PC-9 (cell line): ENCODE data around the gene CXorf58. TPM values are rescaled to one million over a fixed set of nuclear protein-coding genes. Genes with fewer than 3 reads are reported as not detected.
"Not testable (repeated sequence)": the region's sequence is repeated elsewhere in the genome, so short reads cannot be mapped to it uniquely, and the experiment has no call there.

Experiments
- BruUV-seq: library from RNA; stranded (reverse); fragments of 400-500 nt; replicated peaks from 2 replicates; lab custom pipeline; 2021; lab: Mats Ljungman, UMichigan
- CTCF ChIA-PET: fragments of 300-600 bp; sonication (Branson Sonifier 250); formaldehyde crosslinking; loops from one replicate; lab custom pipeline; 2022; ENCODE audit warnings: antibody characterized with exemption; lab: Charles Lee
- POLR2A ChIA-PET: fragments of 300-600 bp; sonication (Branson Sonifier 250); formaldehyde crosslinking; loops from one replicate; lab custom pipeline; 2022; ENCODE audit warnings: antibody characterized with exemption; ENCODE audit not compliant: unreplicated experiment; lab: Charles Lee
- DNase-seq, 2 experiments: peaks; one replicate each; pipeline versions ENCODE4 v3.0.0 to v3.0.0-alpha.2; 2015 to 2022; ENCODE audit warnings: mixed read lengths in 1 of 2
- H2AFZ ChIP-seq: fragments of 200-600 bp; sonication (generic); 2 replicates; pipeline ENCODE4 v1.8.1; 2017; ENCODE audit warnings: antibody characterized with exemption
- H3F3A ChIP-seq: fragments of 200-600 bp; sonication (generic); 2 replicates; pipeline ENCODE4 v1.8.1; 2017; ENCODE audit warnings: antibody characterized with exemption, mild to moderate bottlenecking, low read depth; ENCODE audit not compliant: insufficient read depth
- H3K27ac ChIP-seq: fragments of 200-600 bp; sonication (generic); 2 replicates; pipeline ENCODE4 v1.6.1; 2016; ENCODE audit warnings: mixed run types
- H3K27me3 ChIP-seq: fragments of 200-600 bp; sonication (generic); 2 replicates; pipeline ENCODE4 v1.6.1; 2016; ENCODE audit warnings: low read depth, mixed run types; ENCODE audit not compliant: insufficient read depth
- H3K36me3 ChIP-seq: fragments of 200-600 bp; sonication (generic); 2 replicates; pipeline ENCODE4 v1.6.1; 2016; ENCODE audit warnings: low read depth, mixed run types
- H3K4me1 ChIP-seq: fragments of 200-600 bp; sonication (generic); replicated peaks from 2 replicates; pipeline ENCODE4 v1.6.1; 2016; ENCODE audit warnings: mixed run types; ENCODE audit not compliant: insufficient read depth
- H3K4me2 ChIP-seq: fragments of 200-600 bp; sonication (generic); 2 replicates; pipeline ENCODE4 v1.6.1; 2017; ENCODE audit warnings: mixed run types
- H3K4me3 ChIP-seq: fragments of 200-600 bp; sonication (generic); 2 replicates; pipeline ENCODE4 v1.6.1; 2016; ENCODE audit warnings: mixed run types
- H3K79me2 ChIP-seq: fragments of 200-600 bp; sonication (generic); 2 replicates; pipeline ENCODE4 v1.6.1; 2017; ENCODE audit warnings: low read depth, mixed run types
- H3K9me2 ChIP-seq: fragments of 200-600 bp; sonication (generic); 2 replicates; pipeline ENCODE4 v1.8.1; 2017; ENCODE audit warnings: mild to moderate bottlenecking; ENCODE audit not compliant: insufficient read depth
- H3K9me3 ChIP-seq: fragments of 200-600 bp; sonication (generic); 2 replicates; pipeline ENCODE4 v1.8.1; 2016; ENCODE audit warnings: low read depth; ENCODE audit not compliant: insufficient read depth
- H4K20me1 ChIP-seq: fragments of 200-600 bp; sonication (generic); 2 replicates; pipeline ENCODE4 v1.8.1; 2017; ENCODE audit not compliant: insufficient read depth
- EZH2 ChIP-seq: fragments of 200-600 bp; sonication (generic); IDR thresholded peaks from 2 replicates; pipeline ENCODE4 v1.8.0; 2017; ENCODE audit warnings: antibody characterized with exemption, low read depth
- intact Hi-C: fragments of 100-400 bp; cut with micrococcal nuclease; formaldehyde crosslinking; loops from one replicate; pipeline ENCODE4 v1.10.0; 2022; ENCODE audit not compliant: unreplicated experiment
- total RNA-seq: library from RNA; stranded (reverse); gene quantifications from 2 replicates; pipeline ENCODE4 v1.2.3, GENCODE V29; 2021
- TF ChIP-seq, protein P1 (sequence below): fragments of 200-600 bp; sonication (generic); conservative IDR thresholded peaks from 2 replicates; pipeline ENCODE4 v1.6.1; 2017; ENCODE audit warnings: mixed run types, antibody characterized with exemption, mild to moderate bottlenecking, moderate library complexity

The CXorf58 gene
- total RNA-seq, 1 experiment from 2014 or later, result 0.20 TPM

DNA sequence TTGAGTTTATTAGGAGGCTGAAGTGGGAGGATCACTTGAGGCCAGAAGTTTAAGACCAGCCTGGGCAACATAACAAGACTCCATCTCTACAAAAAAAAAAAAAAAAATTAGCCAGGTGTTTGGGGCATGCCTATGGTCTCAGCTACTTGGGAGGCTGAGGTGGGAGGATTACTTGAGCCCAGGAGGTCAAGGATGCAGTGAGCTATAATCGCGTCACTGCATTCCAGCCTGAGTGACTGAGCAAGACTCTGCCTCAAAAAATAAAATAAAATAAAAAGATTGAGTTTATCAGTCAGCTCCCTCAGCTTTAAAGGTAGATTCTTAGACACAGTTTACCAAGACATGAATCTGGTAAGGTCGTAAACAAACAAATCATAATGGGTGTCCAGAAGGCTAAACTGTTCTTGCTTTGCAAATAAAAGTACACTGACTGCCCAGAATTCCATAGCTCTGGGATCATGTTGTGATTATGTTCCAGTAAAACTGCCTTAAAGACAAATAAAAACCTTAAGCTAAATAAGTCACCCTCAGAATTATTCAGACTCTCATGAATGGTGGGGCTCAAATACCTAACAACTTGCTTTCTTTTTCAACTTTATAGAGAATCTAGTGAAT lies 18.8 kb upstream of the CXorf58 start:
- POLR2A ChIA-PET, result interaction anchor here (0.5 to 1.1 kb wide), 4 partner anchors 12 to 165 kb away, joined by 4 to 28 read pairs (median 6); no protein-coding TSS in a partner anchor
- 0 out of 2 replicates have a peak overlapping the region, but pooled peaks have one; percentile 27 for H3K27ac ChIP-seq

DNA sequence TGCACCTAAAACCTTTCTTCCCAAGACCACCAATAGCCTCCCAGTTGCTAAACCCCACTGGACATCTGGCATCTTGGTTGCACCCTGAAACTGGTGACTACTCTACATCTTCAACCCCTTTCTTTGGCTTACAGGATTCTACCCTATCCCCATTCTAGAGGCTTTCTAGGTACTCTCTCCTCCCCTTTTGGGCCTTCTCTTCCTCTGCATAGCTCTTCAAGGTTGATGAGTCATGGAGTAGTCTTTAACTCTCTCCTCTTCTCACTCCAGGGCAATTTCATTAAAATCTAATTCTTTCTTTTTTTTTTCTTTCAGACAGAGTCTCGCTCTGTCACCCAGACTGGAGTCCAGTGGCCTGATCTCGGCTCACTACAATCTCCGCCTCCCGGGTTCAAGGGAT lies 16.9 kb upstream of the CXorf58 start:
- Histone ChIP-seq H3K9me3 (no peaks in the 10 kb centered on the region), H3K4me3 (no peak overlapping the region), H2AFZ (no peak overlapping the region), H3F3A (no peaks in the 10 kb centered on the region), H3K4me2 (no peak overlapping the region), H3K27me3 (no peaks in the 10 kb centered on the region), H3K27ac (no peak overlapping the region), H4K20me1 (no peaks in the 10 kb centered on the region), H3K9me2 (no peaks in the 10 kb centered on the region), H3K79me2 (no peaks in the 10 kb centered on the region), H3K4me1 (no peaks in the 10 kb centered on the region), H3K36me3 (no peaks in the 10 kb centered on the region)
- TF ChIP-seq, protein P1, sequence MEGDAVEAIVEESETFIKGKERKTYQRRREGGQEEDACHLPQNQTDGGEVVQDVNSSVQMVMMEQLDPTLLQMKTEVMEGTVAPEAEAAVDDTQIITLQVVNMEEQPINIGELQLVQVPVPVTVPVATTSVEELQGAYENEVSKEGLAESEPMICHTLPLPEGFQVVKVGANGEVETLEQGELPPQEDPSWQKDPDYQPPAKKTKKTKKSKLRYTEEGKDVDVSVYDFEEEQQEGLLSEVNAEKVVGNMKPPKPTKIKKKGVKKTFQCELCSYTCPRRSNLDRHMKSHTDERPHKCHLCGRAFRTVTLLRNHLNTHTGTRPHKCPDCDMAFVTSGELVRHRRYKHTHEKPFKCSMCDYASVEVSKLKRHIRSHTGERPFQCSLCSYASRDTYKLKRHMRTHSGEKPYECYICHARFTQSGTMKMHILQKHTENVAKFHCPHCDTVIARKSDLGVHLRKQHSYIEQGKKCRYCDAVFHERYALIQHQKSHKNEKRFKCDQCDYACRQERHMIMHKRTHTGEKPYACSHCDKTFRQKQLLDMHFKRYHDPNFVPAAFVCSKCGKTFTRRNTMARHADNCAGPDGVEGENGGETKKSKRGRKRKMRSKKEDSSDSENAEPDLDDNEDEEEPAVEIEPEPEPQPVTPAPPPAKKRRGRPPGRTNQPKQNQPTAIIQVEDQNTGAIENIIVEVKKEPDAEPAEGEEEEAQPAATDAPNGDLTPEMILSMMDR, result no peak
- no peak for TF ChIP-seq EZH2
- intact Hi-C loops, result no loop called here
- POLR2A ChIA-PET, result no interaction called here
- no TSS peak for BruUV-seq
- DNase-seq, result no peak
- CTCF ChIA-PET, result no interaction called here

More for the DNA sequence above, 18.8 kb upstream of the CXorf58 start:
- Histone ChIP-seq H3K36me3 (no peaks in the 10 kb centered on the region), H3K9me3 (no peaks in the 10 kb centered on the region), H3K9me2 (no peaks in the 10 kb centered on the region), H4K20me1 (no peaks in the 10 kb centered on the region), H2AFZ (no peak overlapping the region), H3F3A (no peaks in the 10 kb centered on the region), H3K4me3 (no peak overlapping the region), H3K79me2 (no peaks in the 10 kb centered on the region), H3K4me2 (0 out of 2 replicates have a peak overlapping the region, but pooled peaks have one; percentile 19), H3K4me1 (peaks cover 8% of the 10 kb centered on the region), H3K27me3 (no peaks in the 10 kb centered on the region)
- no TSS peak for BruUV-seq
- CTCF ChIA-PET, result interaction anchor here (0.6 to 0.7 kb wide), 3 partner anchors 64 to 129 kb away, joined by 3 to 11 read pairs (median 5); no protein-coding TSS in a partner anchor
- no peak for TF ChIP-seq EZH2
- TF ChIP-seq, protein P1, result no peak
- intact Hi-C loops, result no loop called here
- no peak for DNase-seq

- H4K20me1 ChIP-seq, H3K36me3 ChIP-seq, DNase-seq, H3F3A ChIP-seq, BruUV-seq, H3K27ac ChIP-seq, H2AFZ ChIP-seq, H3K4me2 ChIP-seq, H3K9me2 ChIP-seq, POLR2A ChIA-PET, H3K4me3 ChIP-seq, intact Hi-C loops, CTCF ChIA-PET, H3K27me3 ChIP-seq, H3K9me3 ChIP-seq: not testable (repeated sequence)
- peaks cover 13% of the 10 kb centered on the region for H3K79me2 ChIP-seq
- H3K4me1 ChIP-seq, result peaks cover 17% of the 10 kb centered on the region
Measured at GRCh38 chrX:23894993-23895392, 12.8 kb upstream of the CXorf58 start.

DNA sequence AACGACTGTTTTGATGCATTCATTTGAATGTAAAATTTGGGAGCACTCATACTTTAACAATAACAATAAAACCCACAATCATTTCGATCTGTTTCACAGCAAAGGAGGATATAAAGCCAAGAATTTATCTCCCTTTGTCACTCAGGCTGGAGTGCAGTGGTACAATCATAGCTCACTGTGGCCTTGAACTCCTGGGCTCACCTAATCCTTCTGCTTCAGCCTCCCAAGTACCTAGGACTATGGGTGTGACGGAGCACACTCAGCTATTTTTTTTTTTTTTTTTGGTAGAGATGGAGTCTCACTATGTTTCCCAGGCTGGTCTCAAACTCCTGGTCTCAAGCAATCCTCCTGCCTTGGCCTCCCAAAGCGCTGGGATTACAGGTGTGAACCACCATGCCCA lies 11.3 kb upstream of the CXorf58 start:
- H3K4me3 ChIP-seq, H3K36me3 ChIP-seq, intact Hi-C loops, H3K4me2 ChIP-seq, H3K27me3 ChIP-seq, H4K20me1 ChIP-seq, DNase-seq, BruUV-seq, POLR2A ChIA-PET, H3K9me2 ChIP-seq, H3K9me3 ChIP-seq, CTCF ChIA-PET, H2AFZ ChIP-seq: not testable (repeated sequence)
- Histone ChIP-seq H3F3A (peaks cover 23% of the 10 kb centered on the region), H3K79me2 (peaks cover 20% of the 10 kb centered on the region), H3K4me1 (peaks cover 31% of the 10 kb centered on the region), H3K27ac (peak overlapping the region; percentile 54; the same call in 1 of the 2 replicates)
